Stimulated activated naive CD8-positive, alpha-beta T cell treated with anti-CD3 and anti-CD28 coated beads, Interleukin-15, Interleukin-2, amounts not matched to agents 100 U/mL and 50 U/mL, for 24 hours (primary cell): ENCODE measurements around the gene DLAT.
A peak's percentile ranks its signal among the peaks of the same experiment; 100 is the strongest.
"Not testable (repeated sequence)": the region's sequence is repeated elsewhere in the genome, so short reads cannot be mapped to it uniquely, and the experiment has no call there.

ENCODE experiments used
- ATAC-seq: fragments of 150-1000 bp; cut with Tn5 transposase; one replicate; pipeline ENCODE4 v1.10.0; 2021
- DNase-seq: peaks from one replicate; pipeline ENCODE4 v3.0.0; 2021

Gene DLAT

GRCh38 chr11:112024773-112025678 is at the start of gene DLAT:
Gene DLAT, plus strand, starts transcription at chr11:112025408. Its CDS starts 65 bp downstream, at chr11:112025473.
- DNase-seq (peak; percentile 87), ATAC-seq (peak; percentile 90)

GRCh38 chr11:111976119-111976766 is 49.0 kb upstream of the DLAT start:
- no peak for ATAC-seq
- DNase-seq, result no peak

- DNase-seq, result no peak
- no peak for ATAC-seq
Measured at GRCh38 chr11:111976767-111977145, 48.5 kb upstream of the DLAT start.

- DNase-seq (peak; percentile 35), ATAC-seq (peak; percentile 76)
Measured at GRCh38 chr11:111977146-111978027, 47.8 kb upstream of the DLAT start.

GRCh38 chr11:111978028-111978771 is 47.0 kb upstream of the DLAT start:
- ATAC-seq (no peak), DNase-seq (no peak)

- DNase-seq, result no peak
- no peak for ATAC-seq
Measured at GRCh38 chr11:111980062-111980461, 45.1 kb upstream of the DLAT start.

- ATAC-seq, result no peak
- no peak for DNase-seq
Measured at GRCh38 chr11:111981270-111981669, 43.9 kb upstream of the DLAT start.

GRCh38 chr11:111982019-111982464 is 43.2 kb upstream of the DLAT start:
- DNase-seq, result peak; percentile 60

GRCh38 chr11:111982541-111983186 is 42.5 kb upstream of the DLAT start:
- DNase-seq, result no peak
- ATAC-seq, result no peak

More at GRCh38 chr11:111982019-111982464, 43.2 kb upstream of the DLAT start:
- peak; percentile 62 for ATAC-seq

GRCh38 chr11:111983187-111983986 is 41.8 kb upstream of the DLAT start:
- no peak for DNase-seq
- no peak for ATAC-seq

- ATAC-seq (no peak), DNase-seq (no peak)
Measured at GRCh38 chr11:111986589-111986988, 38.6 kb upstream of the DLAT start.

GRCh38 chr11:111990381-111990780 is 34.8 kb upstream of the DLAT start:
- ATAC-seq (no peak), DNase-seq (no peak)

- ATAC-seq, result no peak
- no peak for DNase-seq
Measured at GRCh38 chr11:111992206-111992855, 32.9 kb upstream of the DLAT start.

- no peak for ATAC-seq
- no peak for DNase-seq
Measured at GRCh38 chr11:111996129-111996528, 29.1 kb upstream of the DLAT start.

- not testable (repeated sequence) for DNase-seq, ATAC-seq
Measured at GRCh38 chr11:111996669-111997068, 28.5 kb upstream of the DLAT start.

GRCh38 chr11:111999111-111999510 is 26.1 kb upstream of the DLAT start:
- DNase-seq (no peak), ATAC-seq (no peak)

GRCh38 chr11:112000703-112001102 is 24.5 kb upstream of the DLAT start:
- DNase-seq (no peak), ATAC-seq (no peak)

GRCh38 chr11:112002491-112003216 is 22.6 kb upstream of the DLAT start:
- DNase-seq, result no peak
- ATAC-seq, result no peak

- DNase-seq, result peak; percentile 20
- no peak for ATAC-seq
Measured at GRCh38 chr11:112004389-112004788, 20.8 kb upstream of the DLAT start.
